Measurements from ENCODE around the gene PBX2.
A peak's percentile ranks its signal among the peaks of the same experiment; 100 is the strongest.
"Not testable (repeated sequence)": the region's sequence is repeated elsewhere in the genome, so short reads cannot be mapped to it uniquely, and the experiment has no call there.

The PBX2 gene

DNA sequence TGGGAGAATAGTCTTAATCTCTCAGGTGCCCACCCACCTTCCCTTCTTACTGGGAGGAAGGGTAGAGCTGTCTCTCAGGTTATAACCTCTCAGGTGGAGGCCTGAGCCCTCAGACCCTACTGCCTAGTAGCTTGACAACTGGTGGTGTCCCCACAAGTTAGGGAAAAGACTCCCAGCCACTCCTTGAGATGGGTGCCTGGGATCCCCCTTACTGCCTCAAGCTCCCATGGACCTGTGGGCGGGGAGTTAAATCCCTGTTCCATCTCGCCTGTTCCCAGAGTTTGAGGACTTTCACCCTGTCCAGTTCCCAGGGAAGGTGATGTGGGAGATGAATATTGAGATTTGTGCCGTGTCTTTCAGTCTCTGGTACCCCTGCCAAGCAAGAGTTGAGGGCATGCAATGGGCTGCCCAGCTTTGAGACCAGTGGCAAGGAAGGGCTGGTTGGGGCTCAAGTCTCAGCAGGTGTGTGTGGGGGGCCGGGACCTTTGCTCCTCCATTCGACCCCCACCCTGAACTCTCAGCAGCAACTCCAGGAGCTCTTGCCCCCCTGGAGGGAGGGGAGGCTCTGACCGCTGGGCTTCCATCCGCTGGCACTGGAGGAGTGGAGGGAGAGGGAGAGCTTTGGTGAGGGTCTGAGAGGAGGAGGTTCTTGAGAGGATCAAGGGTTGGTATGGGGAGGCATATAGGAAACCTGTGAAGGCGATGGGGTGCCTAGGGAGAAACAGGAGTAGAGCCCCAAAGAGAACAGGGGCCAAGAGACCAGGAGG lies 1.1 kb upstream of the PBX2 start:
- DNase-seq (ENCODE audit: low read depth, low spot score) = no peak
- peaks cover 8% of the 10 kb centered on the region for H3K4me1 ChIP-seq (ENCODE audit: insufficient read depth, insufficient read length)
- peak overlapping the region; percentile 66 for H3K9ac ChIP-seq (ENCODE audit: insufficient read length, low read depth)
- no peaks in the 10 kb centered on the region for H3K27me3 ChIP-seq (ENCODE audit: insufficient read depth, insufficient read length)
- H3K9me3 ChIP-seq (ENCODE audit: insufficient read depth, low read length) = no peaks in the 10 kb centered on the region
- H3K36me3 ChIP-seq (ENCODE audit: insufficient read depth, insufficient read length, low read length) = peaks cover 21% of the 10 kb centered on the region
- H3K4me3 ChIP-seq (ENCODE audit: insufficient read length, low read depth) = peak overlapping the region; percentile 32
- TF ChIP-seq YY1 (IDR thresholded peaks at IDR 0.05; ENCODE audit: insufficient read depth, insufficient read length) (no peak), ZNF274 (IDR thresholded peaks at IDR 0.05; ENCODE audit: low read depth, low read length) (no peak), SUZ12 (IDR thresholded peaks at IDR 0.05; ENCODE audit: extremely low read depth, insufficient read depth, insufficient read length) (no peak)

DNA sequence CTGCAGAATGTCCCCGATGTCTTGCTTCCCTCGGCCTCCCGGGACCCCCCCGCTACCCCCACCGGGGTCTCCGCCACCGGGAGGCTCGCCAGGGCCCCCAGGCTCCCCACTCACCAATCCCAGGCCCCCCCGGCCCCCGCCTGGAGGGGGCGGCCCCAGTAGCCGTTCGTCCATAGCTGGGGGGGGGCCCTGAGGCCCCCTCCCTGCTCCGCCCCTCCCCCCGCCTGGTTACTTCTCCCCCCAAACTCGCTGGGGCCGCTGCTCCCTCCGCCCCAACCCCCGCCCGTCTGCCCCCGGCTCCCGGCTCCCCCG lies 304 bp downstream of the PBX2 start:
- no peak for DNase-seq (ENCODE audit: low read depth, low spot score)
- peaks cover 8% of the 10 kb centered on the region for H3K4me1 ChIP-seq (ENCODE audit: insufficient read depth, insufficient read length)

DNA sequence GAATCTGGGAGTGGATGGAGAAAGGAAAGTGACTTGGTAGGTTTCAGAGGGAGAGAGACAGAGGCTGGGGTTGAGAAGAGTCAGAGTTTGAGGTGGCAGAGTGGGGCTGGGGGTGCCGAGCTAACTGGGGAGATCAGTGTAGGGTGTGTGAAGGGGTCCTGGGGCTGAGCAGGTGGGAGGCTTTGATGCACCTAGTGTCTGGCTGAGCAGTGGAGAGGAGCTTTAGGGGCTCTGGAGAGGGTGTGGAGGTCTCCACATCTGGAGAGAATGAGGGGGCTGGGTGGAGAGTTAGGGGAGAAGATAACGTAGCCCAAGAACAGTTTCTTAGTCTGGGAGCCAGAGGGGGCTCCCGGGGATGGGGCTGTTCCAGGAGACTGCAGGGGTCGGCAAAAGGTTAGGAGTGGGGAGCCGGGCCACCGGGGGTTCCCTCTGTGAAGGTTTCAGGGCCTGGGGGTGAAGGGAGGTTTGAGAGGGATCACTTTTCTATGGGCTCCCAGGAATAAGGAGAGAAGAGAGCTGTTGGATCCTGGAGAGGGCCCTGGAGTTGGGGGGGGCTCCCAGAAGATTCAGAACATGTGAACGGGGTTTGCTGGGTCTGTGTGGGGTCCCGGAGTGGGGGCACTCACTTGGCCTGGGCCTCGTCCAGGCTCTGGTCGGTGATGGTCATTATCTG lies 797 bp downstream of the PBX2 start:
- H3K4me3 ChIP-seq (ENCODE audit: insufficient read length, low read depth) = peak overlapping the region; percentile 58
- TF ChIP-seq SUZ12 (IDR thresholded peaks at IDR 0.05; ENCODE audit: extremely low read depth, insufficient read depth, insufficient read length) (no peak), YY1 (IDR thresholded peaks at IDR 0.05; ENCODE audit: insufficient read depth, insufficient read length) (no peak), ZNF274 (IDR thresholded peaks at IDR 0.05; ENCODE audit: low read depth, low read length) (no peak)
- H3K4me1 ChIP-seq (ENCODE audit: insufficient read depth, insufficient read length) = peaks cover 10% of the 10 kb centered on the region
- H3K9ac ChIP-seq (ENCODE audit: insufficient read length, low read depth) = peak overlapping the region; percentile 83
- H3K36me3 ChIP-seq (ENCODE audit: insufficient read depth, insufficient read length, low read length) = peaks cover 22% of the 10 kb centered on the region
- no peaks in the 10 kb centered on the region for H3K9me3 ChIP-seq (ENCODE audit: insufficient read depth, low read length)
- H3K27me3 ChIP-seq (ENCODE audit: insufficient read depth, insufficient read length) = no peaks in the 10 kb centered on the region
- no peak for DNase-seq (ENCODE audit: low read depth, low spot score)

More for the DNA sequence above, 304 bp downstream of the PBX2 start:
- peaks cover 22% of the 10 kb centered on the region for H3K36me3 ChIP-seq (ENCODE audit: insufficient read depth, insufficient read length, low read length)
- H3K4me3 ChIP-seq (ENCODE audit: insufficient read length, low read depth) = peak overlapping the region; percentile 58
- no peaks in the 10 kb centered on the region for H3K27me3 ChIP-seq (ENCODE audit: insufficient read depth, insufficient read length)
- no peak for TF ChIP-seq YY1 (IDR thresholded peaks at IDR 0.05; ENCODE audit: insufficient read depth, insufficient read length)
- no peak for TF ChIP-seq ZNF274 (IDR thresholded peaks at IDR 0.05; ENCODE audit: low read depth, low read length)
- TF ChIP-seq SUZ12 (IDR thresholded peaks at IDR 0.05; ENCODE audit: extremely low read depth, insufficient read depth, insufficient read length) = no peak
- no peaks in the 10 kb centered on the region for H3K9me3 ChIP-seq (ENCODE audit: insufficient read depth, low read length)
- H3K9ac ChIP-seq (ENCODE audit: insufficient read length, low read depth) = peak overlapping the region; percentile 83

DNA sequence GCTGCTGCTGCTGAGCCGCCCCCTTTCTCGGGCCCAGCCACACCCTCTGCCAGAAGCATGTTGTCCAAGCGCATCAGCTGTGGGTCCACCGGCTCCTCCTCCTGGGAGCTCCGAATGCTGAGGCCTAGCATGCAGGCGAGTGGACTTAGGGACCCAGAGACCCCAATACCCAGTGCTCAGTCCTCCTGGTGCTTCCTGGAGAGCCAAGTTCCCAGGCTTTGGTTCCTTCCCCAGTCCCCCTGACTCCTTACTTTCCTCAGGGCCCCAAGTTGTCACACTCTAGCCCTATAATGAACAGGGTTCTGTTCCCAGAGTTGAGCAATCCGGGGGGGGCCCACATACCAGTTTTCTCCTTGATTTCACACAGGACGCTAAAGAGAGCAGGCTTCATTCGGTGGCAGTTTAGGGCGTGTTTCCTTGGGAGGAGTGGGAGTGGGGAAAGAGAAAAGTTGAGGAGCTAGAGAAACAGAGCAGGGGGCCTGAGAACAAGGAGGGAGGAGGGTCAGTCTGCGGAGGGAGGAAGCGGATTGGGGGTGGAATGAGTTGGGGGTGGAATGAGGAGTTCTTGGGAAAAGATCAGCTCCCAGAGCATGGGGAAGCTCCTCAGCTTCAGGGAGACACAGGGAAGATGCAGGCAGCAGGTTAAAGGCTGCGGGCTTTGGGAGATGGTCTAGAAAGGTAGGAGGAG lies 1.5 kb downstream of the PBX2 start:
- no peaks in the 10 kb centered on the region for H3K27me3 ChIP-seq (ENCODE audit: insufficient read depth, insufficient read length)
- H3K9ac ChIP-seq (ENCODE audit: insufficient read length, low read depth) = peak overlapping the region; percentile 83
- H3K4me3 ChIP-seq (ENCODE audit: insufficient read length, low read depth) = peak overlapping the region; percentile 58
- peaks cover 10% of the 10 kb centered on the region for H3K4me1 ChIP-seq (ENCODE audit: insufficient read depth, insufficient read length)
- TF ChIP-seq SUZ12 (IDR thresholded peaks at IDR 0.05; ENCODE audit: extremely low read depth, insufficient read depth, insufficient read length) (no peak), ZNF274 (IDR thresholded peaks at IDR 0.05; ENCODE audit: low read depth, low read length) (no peak), YY1 (IDR thresholded peaks at IDR 0.05; ENCODE audit: insufficient read depth, insufficient read length) (no peak)
- no peaks in the 10 kb centered on the region for H3K9me3 ChIP-seq (ENCODE audit: insufficient read depth, low read length)
- DNase-seq (ENCODE audit: low read depth, low spot score) = no peak
- peaks cover 23% of the 10 kb centered on the region for H3K36me3 ChIP-seq (ENCODE audit: insufficient read depth, insufficient read length, low read length)

DNA sequence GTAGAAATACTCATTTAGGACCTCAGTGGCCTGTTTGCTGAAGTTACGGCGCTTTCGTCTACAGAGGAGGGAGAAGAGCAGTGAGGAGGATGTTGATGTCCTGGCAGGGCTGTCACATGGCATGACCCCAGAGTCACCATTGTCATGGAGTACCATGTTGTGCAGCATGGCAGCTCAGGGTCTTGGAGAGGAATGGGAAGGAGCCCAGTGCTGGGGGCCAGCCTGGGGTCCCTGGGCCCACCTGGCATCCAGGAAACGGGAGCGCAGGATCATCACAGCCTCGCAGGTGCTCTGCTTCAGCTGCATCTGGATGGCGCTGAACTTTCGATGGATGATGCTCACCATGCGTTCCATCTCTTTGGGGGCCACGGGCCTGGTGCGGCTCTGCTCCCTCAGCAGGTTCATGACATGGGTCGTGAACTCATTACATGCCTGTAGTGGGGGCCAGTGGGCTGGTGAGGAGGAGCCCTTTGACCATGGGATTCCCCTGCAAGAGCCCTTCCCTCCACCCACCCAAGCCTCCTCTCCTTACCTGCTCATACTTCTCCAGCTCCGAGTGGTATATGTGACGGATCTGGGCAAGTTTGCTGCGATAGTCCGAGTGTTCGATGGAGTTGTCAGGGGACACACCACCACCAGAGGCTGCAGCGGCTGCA lies 2.1 kb downstream of the PBX2 start:
- H3K9ac ChIP-seq (ENCODE audit: insufficient read length, low read depth); DNase-seq (ENCODE audit: low read depth, low spot score); H3K27me3 ChIP-seq (ENCODE audit: insufficient read depth, insufficient read length); H3K4me3 ChIP-seq (ENCODE audit: insufficient read length, low read depth); H3K9me3 ChIP-seq (ENCODE audit: insufficient read depth, low read length): not testable (repeated sequence)
- Histone ChIP-seq H3K4me1 (ENCODE audit: insufficient read depth, insufficient read length) (peaks cover 10% of the 10 kb centered on the region), H3K36me3 (ENCODE audit: insufficient read depth, insufficient read length, low read length) (peaks cover 30% of the 10 kb centered on the region)

GRCh38 chr6:32187009-32187709 lies 2.8 kb downstream of the PBX2 start:
- H3K27me3 ChIP-seq (ENCODE audit: insufficient read depth, insufficient read length) = no peaks in the 10 kb centered on the region
- H3K9me3 ChIP-seq (ENCODE audit: insufficient read depth, low read length) = no peaks in the 10 kb centered on the region
- DNase-seq (ENCODE audit: low read depth, low spot score) = no peak
- peaks cover 37% of the 10 kb centered on the region for H3K36me3 ChIP-seq (ENCODE audit: insufficient read depth, insufficient read length, low read length)
- H3K4me3 ChIP-seq (ENCODE audit: insufficient read length, low read depth) = no peak overlapping the region
- H3K9ac ChIP-seq (ENCODE audit: insufficient read length, low read depth) = no peak overlapping the region
- TF ChIP-seq ZNF274 (IDR thresholded peaks at IDR 0.05; ENCODE audit: low read depth, low read length) (no peak), SUZ12 (IDR thresholded peaks at IDR 0.05; ENCODE audit: extremely low read depth, insufficient read depth, insufficient read length) (no peak), YY1 (IDR thresholded peaks at IDR 0.05; ENCODE audit: insufficient read depth, insufficient read length) (no peak)
- H3K4me1 ChIP-seq (ENCODE audit: insufficient read depth, insufficient read length) = peaks cover 11% of the 10 kb centered on the region

GRCh38 chr6:32186151-32186840 lies 3.7 kb downstream of the PBX2 start:
- not testable (repeated sequence) for DNase-seq (ENCODE audit: low read depth, low spot score); H3K9me3 ChIP-seq (ENCODE audit: insufficient read depth, low read length); H3K4me3 ChIP-seq (ENCODE audit: insufficient read length, low read depth); H3K4me1 ChIP-seq (ENCODE audit: insufficient read depth, insufficient read length); H3K27me3 ChIP-seq (ENCODE audit: insufficient read depth, insufficient read length); H3K9ac ChIP-seq (ENCODE audit: insufficient read length, low read depth)
- H3K36me3 ChIP-seq (ENCODE audit: insufficient read depth, insufficient read length, low read length) = peaks cover 41% of the 10 kb centered on the region

DNA sequence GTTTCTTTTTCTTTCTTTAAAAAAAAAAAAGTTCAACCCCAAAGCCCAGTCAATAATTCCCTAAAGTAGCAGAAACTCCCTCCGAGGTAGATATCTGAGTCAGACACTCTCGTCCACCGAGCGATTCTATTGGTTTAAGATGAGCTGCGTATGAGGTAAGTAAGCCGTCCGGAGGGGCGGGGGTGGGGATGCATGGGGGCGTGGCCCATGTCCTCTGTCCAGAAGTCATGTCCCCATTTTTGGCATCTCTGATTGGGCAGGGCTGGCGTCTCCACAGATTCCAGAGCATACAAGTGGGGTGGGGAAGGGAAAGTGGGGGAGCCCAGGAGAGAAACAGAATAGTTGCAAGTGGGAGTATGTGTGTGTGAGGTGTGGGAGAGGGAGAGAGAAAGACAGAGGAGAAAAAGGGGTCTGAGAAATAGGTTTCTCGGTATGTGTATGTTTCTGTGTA lies 4.3 kb downstream of the PBX2 start:
- H3K4me3 ChIP-seq (ENCODE audit: insufficient read length, low read depth); DNase-seq (ENCODE audit: low read depth, low spot score): not testable (repeated sequence)
- peaks cover 47% of the 10 kb centered on the region for H3K36me3 ChIP-seq (ENCODE audit: insufficient read depth, insufficient read length, low read length)

More for the DNA sequence above, 4.3 kb downstream of the PBX2 start:
- H3K9me3 ChIP-seq (ENCODE audit: insufficient read depth, low read length); H3K4me1 ChIP-seq (ENCODE audit: insufficient read depth, insufficient read length); H3K9ac ChIP-seq (ENCODE audit: insufficient read length, low read depth); H3K27me3 ChIP-seq (ENCODE audit: insufficient read depth, insufficient read length): not testable (repeated sequence)
